ENCODE results near the gene KIF2B.
"Not testable (repeated sequence)": the region's sequence is repeated elsewhere in the genome, so short reads cannot be mapped to it uniquely, and the experiment has no call there.

KIF2B gene

GRCh38 chr17:53822764-53823163, at the start of gene KIF2B:
Gene KIF2B (plus strand): TSS chr17:53822927. CDS start chr17:53823034, 107 bp downstream.
- DNase-seq = no peak

GRCh38 chr17:53780320-53780719, 42.4 kb upstream of the KIF2B start:
- no peak for DNase-seq

GRCh38 chr17:53791551-53791950, 31.2 kb upstream of the KIF2B start:
- no peak for DNase-seq

- no peak for DNase-seq
Measured at GRCh38 chr17:53792451-53792850, 30.3 kb upstream of the KIF2B start.

GRCh38 chr17:53792997-53793396, 29.7 kb upstream of the KIF2B start:
- DNase-seq = no peak

GRCh38 chr17:53794875-53795274, 27.9 kb upstream of the KIF2B start:
- DNase-seq = no peak

- DNase-seq = no peak
Measured at GRCh38 chr17:53796642-53797041, 26.1 kb upstream of the KIF2B start.

GRCh38 chr17:53797501-53797900, 25.2 kb upstream of the KIF2B start:
- DNase-seq = no peak

GRCh38 chr17:53804437-53804836, 18.3 kb upstream of the KIF2B start:
- no peak for DNase-seq

- no peak for DNase-seq
Measured at GRCh38 chr17:53806473-53806872, 16.3 kb upstream of the KIF2B start.

- DNase-seq = no peak
Measured at GRCh38 chr17:53807286-53807685, 15.4 kb upstream of the KIF2B start.

- DNase-seq = no peak
Measured at GRCh38 chr17:53818271-53818670, 4.5 kb upstream of the KIF2B start.

GRCh38 chr17:53818929-53819328, 3.8 kb upstream of the KIF2B start:
- no peak for DNase-seq

GRCh38 chr17:53819956-53820355, 2.8 kb upstream of the KIF2B start:
- no peak for DNase-seq

- no peak for DNase-seq
Measured at GRCh38 chr17:53823341-53824050, 769 bp downstream of the KIF2B start.

GRCh38 chr17:53834771-53835170, 12.0 kb downstream of the KIF2B start:
- DNase-seq = not testable (repeated sequence)

GRCh38 chr17:53837131-53837530, 14.4 kb downstream of the KIF2B start:
- DNase-seq = no peak

- no peak for DNase-seq
Measured at GRCh38 chr17:53844491-53845107, 21.9 kb downstream of the KIF2B start.

- DNase-seq = not testable (repeated sequence)
Measured at GRCh38 chr17:53871128-53871527, 48.4 kb downstream of the KIF2B start.

All from activated CD4-positive, alpha-beta T cell treated with anti-CD3 and anti-CD28 coated beads for 4 hours (primary cell).